ENCODE measurements around the gene CPNE4. TPM values are rescaled to one million over a fixed set of nuclear protein-coding genes. Genes with fewer than 3 reads are reported as not detected.

CPNE4 gene
- total and polyA plus RNA-seq, 9 of the 15 experiments (the other 6 are each of a cell fraction or from before 2014, with no cell fraction given): not detected

DNA sequence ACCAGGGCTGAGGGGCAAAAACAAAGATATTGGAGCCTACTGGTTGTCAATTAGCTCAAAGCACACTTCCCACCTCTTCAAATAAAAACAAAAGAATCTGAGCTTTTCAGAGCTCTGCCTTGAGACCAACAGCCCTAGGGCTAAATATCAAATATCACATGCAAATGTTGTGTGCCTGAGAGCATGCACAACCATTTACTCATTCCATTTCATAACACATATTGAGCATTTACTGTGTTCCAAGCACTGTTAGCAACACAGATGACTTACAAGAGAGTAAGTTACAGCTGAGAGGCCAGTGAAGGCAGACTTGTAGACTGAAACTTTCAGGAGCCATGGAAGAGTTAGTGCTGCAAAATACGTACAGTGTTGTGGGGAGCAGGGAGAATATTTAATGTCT is 222.4 kb downstream of the CPNE4 start:
- intact Hi-C loops (cut with micrococcal nuclease) (no loop called here), in situ Hi-C loops (cut with MboI) (no loop called here)
- Histone ChIP-seq H3K9me1 (ENCODE audit: control insufficient read depth, insufficient read depth, low read length) (no peaks in the 10 kb centered on the region), H3K4me2 (ENCODE audit: insufficient read depth, low read length) (no peak overlapping the region), H3K27me3 (ENCODE audit: control insufficient read depth in 2 of 2, insufficient read depth in 2 of 2, low read length in 2 of 2) (no peaks in the 10 kb centered on the region), H3K9me3 (replicated peaks; ENCODE audit: control insufficient read depth, insufficient read depth, low read depth, low read length) (no peaks in the 10 kb centered on the region), H3K79me2 (ENCODE audit: control insufficient read depth, insufficient read depth, low read length) (no peaks in the 10 kb centered on the region), H2AFZ (ENCODE audit: low read depth, low read length) (no peak overlapping the region), H3K27ac (ENCODE audit: extremely low read depth, low read depth, low read length) (no peak overlapping the region), H3K9ac (ENCODE audit: insufficient read depth in 1 of 2, low read depth in 2 of 2, low read length in 2 of 2) (no peak overlapping the region), H3K4me3 (no peak overlapping the region), H3K36me3 (ENCODE audit: control insufficient read depth, insufficient read depth, low read length) (no peaks in the 10 kb centered on the region), H4K20me1 (replicated peaks; ENCODE audit: control insufficient read depth, insufficient read depth, low read length) (no peaks in the 10 kb centered on the region), H3K4me1 (replicated peaks in 1 of 2; ENCODE audit: control insufficient read depth in 2 of 2, insufficient read depth in 2 of 2, low read length in 2 of 2) (no peaks in the 10 kb centered on the region)
- DNase-seq (ENCODE audit: extremely low read depth in 1 of 4, low spot score in 3 of 4) (no peak), FAIRE-seq (no peak), ATAC-seq (no peak)
- WGBS (ENCODE audit: insufficient coverage, low coverage, missing lambda C conversion rate): 0% methylated on average over 1 of the region's 1 CpG
- CTCF ChIA-PET (ENCODE audit: low intra/inter-chr PET ratio): no interaction called here
- TF ChIP-seq TBL1XR1 (IDR thresholded peaks at IDR 0.05; ENCODE audit: low read length in 2 of 2): no peak
- no peak for TF ChIP-seq KDM1A (IDR thresholded peaks at IDR 0.05)
- no peak for TF ChIP-seq MAFF (IDR thresholded peaks at IDR 0.05; ENCODE audit: low read length)
- no peak for TF ChIP-seq TEAD1 (CRISPR knock-in tag; IDR thresholded peaks at IDR 0.05)
- no peak for TF ChIP-seq HDAC3 (IDR thresholded peaks at IDR 0.05; ENCODE audit: borderline replicate concordance, partially characterized antibody)
- no peak for TF ChIP-seq HOXB6 (CRISPR knock-in tag; IDR thresholded peaks at IDR 0.05; ENCODE audit: borderline replicate concordance)
- no peak for TF ChIP-seq RAD21 (CRISPR knock-in tag; conservative IDR thresholded peaks at IDR 0.05 in 1 of 2, IDR thresholded peaks at IDR 0.05 in 1 of 2)
- TF ChIP-seq TRIM24 (IDR thresholded peaks at IDR 0.05): no peak
- TF ChIP-seq NFATC3 (IDR thresholded peaks at IDR 0.05): no peak
- no TSS peak for BruUV-seq (replicated peaks)
- POLR2A ChIA-PET: no interaction called here

All from K562 (cell line).